ENCODE data around the gene UFD1. TPM values are rescaled to one million over a fixed set of nuclear protein-coding genes. Genes with fewer than 3 reads are reported as not detected.

The UFD1 gene
- polyA plus RNA-seq, 1 of the 3 experiments (the other 2 are of a cell fraction): 111 TPM

DNA sequence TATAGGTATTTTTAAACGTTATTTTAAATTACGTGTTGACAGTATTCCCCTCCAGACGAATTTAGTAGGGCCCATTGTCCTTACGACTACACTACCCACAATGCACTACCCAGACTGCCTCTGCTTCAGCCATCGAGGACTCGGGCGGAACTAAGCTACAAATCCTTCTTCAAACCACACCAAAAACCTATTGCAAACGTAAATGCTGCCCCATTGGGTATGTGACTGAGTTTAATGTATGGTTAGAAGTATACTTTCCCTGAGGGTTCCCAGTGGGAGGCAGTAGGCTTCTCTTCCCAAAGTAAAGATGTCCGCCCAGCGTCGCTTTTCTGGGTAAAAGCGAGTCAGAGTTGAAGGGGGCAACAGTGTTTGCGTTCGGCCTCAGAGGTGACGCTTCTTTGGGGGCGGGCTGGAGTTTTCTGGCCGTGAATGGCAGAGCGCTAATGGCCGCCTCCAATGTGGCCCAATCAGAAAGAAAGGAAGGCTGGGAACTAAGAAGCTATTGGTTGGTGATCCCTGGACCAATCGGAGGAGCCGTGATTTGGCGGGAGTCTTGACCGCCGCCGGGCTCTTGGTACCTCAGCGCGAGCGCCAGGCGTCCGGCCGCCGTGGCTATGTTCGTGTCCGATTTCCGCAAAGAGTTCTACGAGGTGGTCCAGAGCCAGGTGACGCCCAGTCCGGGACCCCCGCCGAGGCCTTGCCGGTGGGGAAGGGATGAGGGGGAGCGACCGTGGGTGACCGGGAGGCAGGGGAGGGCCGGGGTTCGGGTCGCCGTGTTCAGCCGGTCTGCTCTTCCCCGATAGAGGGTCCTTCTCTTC, 571 bp upstream of the UFD1 start, which contains the start of gene CDC45 (continued):
- peak; percentile 97 for TF ChIP-seq MXI1 (IDR thresholded peaks at IDR 0.05; ENCODE audit: low read depth, low read length)
- TF ChIP-seq EP300 (IDR thresholded peaks at IDR 0.05; ENCODE audit: borderline replicate concordance in 1 of 2, low read depth in 1 of 2, low read length in 1 of 2): no peak
- TF ChIP-seq, protein P1, sequence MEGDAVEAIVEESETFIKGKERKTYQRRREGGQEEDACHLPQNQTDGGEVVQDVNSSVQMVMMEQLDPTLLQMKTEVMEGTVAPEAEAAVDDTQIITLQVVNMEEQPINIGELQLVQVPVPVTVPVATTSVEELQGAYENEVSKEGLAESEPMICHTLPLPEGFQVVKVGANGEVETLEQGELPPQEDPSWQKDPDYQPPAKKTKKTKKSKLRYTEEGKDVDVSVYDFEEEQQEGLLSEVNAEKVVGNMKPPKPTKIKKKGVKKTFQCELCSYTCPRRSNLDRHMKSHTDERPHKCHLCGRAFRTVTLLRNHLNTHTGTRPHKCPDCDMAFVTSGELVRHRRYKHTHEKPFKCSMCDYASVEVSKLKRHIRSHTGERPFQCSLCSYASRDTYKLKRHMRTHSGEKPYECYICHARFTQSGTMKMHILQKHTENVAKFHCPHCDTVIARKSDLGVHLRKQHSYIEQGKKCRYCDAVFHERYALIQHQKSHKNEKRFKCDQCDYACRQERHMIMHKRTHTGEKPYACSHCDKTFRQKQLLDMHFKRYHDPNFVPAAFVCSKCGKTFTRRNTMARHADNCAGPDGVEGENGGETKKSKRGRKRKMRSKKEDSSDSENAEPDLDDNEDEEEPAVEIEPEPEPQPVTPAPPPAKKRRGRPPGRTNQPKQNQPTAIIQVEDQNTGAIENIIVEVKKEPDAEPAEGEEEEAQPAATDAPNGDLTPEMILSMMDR (IDR thresholded peaks at IDR 0.05): no peak
- TF ChIP-seq ELF1 (IDR thresholded peaks at IDR 0.05): peak; percentile 100
- no peak for TF ChIP-seq FOXM1 (IDR thresholded peaks at IDR 0.05; ENCODE audit: low read depth)
- TF ChIP-seq JUND (IDR thresholded peaks at IDR 0.05): peak; percentile 42; the same call in 1 of the 2 replicates
- TF ChIP-seq GATA2 (CRISPR knock-in tag; IDR thresholded peaks at IDR 0.05): no peak
- TF ChIP-seq, protein P2, sequence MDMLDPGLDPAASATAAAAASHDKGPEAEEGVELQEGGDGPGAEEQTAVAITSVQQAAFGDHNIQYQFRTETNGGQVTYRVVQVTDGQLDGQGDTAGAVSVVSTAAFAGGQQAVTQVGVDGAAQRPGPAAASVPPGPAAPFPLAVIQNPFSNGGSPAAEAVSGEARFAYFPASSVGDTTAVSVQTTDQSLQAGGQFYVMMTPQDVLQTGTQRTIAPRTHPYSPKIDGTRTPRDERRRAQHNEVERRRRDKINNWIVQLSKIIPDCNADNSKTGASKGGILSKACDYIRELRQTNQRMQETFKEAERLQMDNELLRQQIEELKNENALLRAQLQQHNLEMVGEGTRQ (IDR thresholded peaks at IDR 0.05; ENCODE audit: borderline replicate concordance, low read depth, low read length): no peak
- TF ChIP-seq PBX3 (IDR thresholded peaks at IDR 0.05): no peak
- no peak for TF ChIP-seq SMC3 (IDR thresholded peaks at IDR 0.05; ENCODE audit: low read depth, low read length)
- no peak for TF ChIP-seq RXRA (IDR thresholded peaks at IDR 0.05; ENCODE audit: borderline replicate concordance, low read depth)
- no peak for TF ChIP-seq FOXJ3 (CRISPR knock-in tag; IDR thresholded peaks at IDR 0.05)
- TF ChIP-seq TCF12 (IDR thresholded peaks at IDR 0.05): no peak
- peak; percentile 100 for TF ChIP-seq YY1 (IDR thresholded peaks at IDR 0.05; ENCODE audit: low read depth)
- TF ChIP-seq EZH2phosphoT487 (IDR thresholded peaks at IDR 0.05; ENCODE audit: borderline replicate concordance, low read depth): no peak
- no peak for TF ChIP-seq FOSL2 (IDR thresholded peaks at IDR 0.05; ENCODE audit: borderline replicate concordance, low read depth)
- no peak for TF ChIP-seq USF1 (IDR thresholded peaks at IDR 0.05; ENCODE audit: borderline replicate concordance, low read depth)
- TF ChIP-seq RFX5 (IDR thresholded peaks at IDR 0.05; ENCODE audit: low read length): peak; percentile 63
- TF ChIP-seq MAX (IDR thresholded peaks at IDR 0.05; ENCODE audit: low read depth): peak; percentile 69
- no peak for TF ChIP-seq RAD21 (IDR thresholded peaks at IDR 0.05; ENCODE audit: low read length)
- peak; percentile 41 for TF ChIP-seq CHD2 (IDR thresholded peaks at IDR 0.05; ENCODE audit: low read length, partially characterized antibody)
- TF ChIP-seq, protein P3, sequence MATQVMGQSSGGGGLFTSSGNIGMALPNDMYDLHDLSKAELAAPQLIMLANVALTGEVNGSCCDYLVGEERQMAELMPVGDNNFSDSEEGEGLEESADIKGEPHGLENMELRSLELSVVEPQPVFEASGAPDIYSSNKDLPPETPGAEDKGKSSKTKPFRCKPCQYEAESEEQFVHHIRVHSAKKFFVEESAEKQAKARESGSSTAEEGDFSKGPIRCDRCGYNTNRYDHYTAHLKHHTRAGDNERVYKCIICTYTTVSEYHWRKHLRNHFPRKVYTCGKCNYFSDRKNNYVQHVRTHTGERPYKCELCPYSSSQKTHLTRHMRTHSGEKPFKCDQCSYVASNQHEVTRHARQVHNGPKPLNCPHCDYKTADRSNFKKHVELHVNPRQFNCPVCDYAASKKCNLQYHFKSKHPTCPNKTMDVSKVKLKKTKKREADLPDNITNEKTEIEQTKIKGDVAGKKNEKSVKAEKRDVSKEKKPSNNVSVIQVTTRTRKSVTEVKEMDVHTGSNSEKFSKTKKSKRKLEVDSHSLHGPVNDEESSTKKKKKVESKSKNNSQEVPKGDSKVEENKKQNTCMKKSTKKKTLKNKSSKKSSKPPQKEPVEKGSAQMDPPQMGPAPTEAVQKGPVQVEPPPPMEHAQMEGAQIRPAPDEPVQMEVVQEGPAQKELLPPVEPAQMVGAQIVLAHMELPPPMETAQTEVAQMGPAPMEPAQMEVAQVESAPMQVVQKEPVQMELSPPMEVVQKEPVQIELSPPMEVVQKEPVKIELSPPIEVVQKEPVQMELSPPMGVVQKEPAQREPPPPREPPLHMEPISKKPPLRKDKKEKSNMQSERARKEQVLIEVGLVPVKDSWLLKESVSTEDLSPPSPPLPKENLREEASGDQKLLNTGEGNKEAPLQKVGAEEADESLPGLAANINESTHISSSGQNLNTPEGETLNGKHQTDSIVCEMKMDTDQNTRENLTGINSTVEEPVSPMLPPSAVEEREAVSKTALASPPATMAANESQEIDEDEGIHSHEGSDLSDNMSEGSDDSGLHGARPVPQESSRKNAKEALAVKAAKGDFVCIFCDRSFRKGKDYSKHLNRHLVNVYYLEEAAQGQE (IDR thresholded peaks at IDR 0.05; ENCODE audit: low read depth, low read length): no peak

Data from SK-N-SH (cell line).